Panc1 (cell line): ENCODE data around the gene PRMT5. TPM values are rescaled to one million over a fixed set of nuclear protein-coding genes. Genes with fewer than 3 reads are reported as not detected.

Experiments
- ATAC-seq: fragments of 200-7000 bp; cut with Tn5 transposase; 2 replicates; pipeline ENCODE4 v1.9.1; 2020; ENCODE audit warnings: mild to moderate bottlenecking, moderate library complexity
- BruUV-seq: library from RNA; stranded (reverse); fragments of 400-500 nt; replicated peaks from 2 replicates; lab custom pipeline; 2021; lab: Mats Ljungman, UMichigan
- CTCF ChIA-PET: fragments of 300-600 bp; sonication (Branson Sonifier 250); formaldehyde crosslinking; loops from one replicate; lab custom pipeline; 2022; ENCODE audit warnings: antibody characterized with exemption; lab: Charles Lee
- POLR2A ChIA-PET: fragments of 300-600 bp; sonication (Branson Sonifier 250); formaldehyde crosslinking; loops from one replicate; lab custom pipeline; 2022; ENCODE audit warnings: antibody characterized with exemption; lab: Charles Lee
- DNase-seq: peaks from one replicate; pipeline ENCODE4 v3.0.0-alpha.2; 2010; ENCODE audit warnings: low read depth, low spot score
- H3K27ac ChIP-seq: 2 replicates; pipeline ENCODE4 v1.5.1; 2011; ENCODE audit warnings: mild to moderate bottlenecking, low read length, inconsistent platforms
- H3K27me3 ChIP-seq: fragments of 200-500 bp; sonication (Bioruptor generic); 2 replicates; pipeline ENCODE4 v1.6.0; 2014; ENCODE audit warnings: low read length, inconsistent platforms; ENCODE audit not compliant: control insufficient read depth, insufficient read depth
- H3K36me3 ChIP-seq: fragments of 200-500 bp; sonication (Bioruptor generic); 2 replicates; pipeline ENCODE4 v1.5.1; 2014; ENCODE audit warnings: inconsistent platforms, mild to moderate bottlenecking, low read length, moderate library complexity; ENCODE audit not compliant: control insufficient read depth, insufficient read depth
- H3K4me1 ChIP-seq: 2 replicates; pipeline ENCODE4 v1.5.1; 2011; ENCODE audit warnings: inconsistent platforms, mild to moderate bottlenecking, low read length, moderate library complexity; ENCODE audit not compliant: control insufficient read depth, insufficient read depth
- H3K4me3 ChIP-seq, 2 experiments: 2 replicates each; pipeline ENCODE4 v1.5.1; 2011 to 2012; ENCODE audit warnings: low read depth in 2 of 2, low read length in 2 of 2, mild to moderate bottlenecking in 2 of 2, inconsistent platforms in 1 of 2, moderate library complexity in 1 of 2
- H3K9me3 ChIP-seq: fragments of 200-500 bp; sonication (Bioruptor generic); 2 replicates; pipeline ENCODE4 v1.5.1; 2014; ENCODE audit warnings: low read depth, mild to moderate bottlenecking, inconsistent platforms, low read length, moderate library complexity; ENCODE audit not compliant: control insufficient read depth, insufficient read depth
- CTCF ChIP-seq: fragments of 450-650 bp; IDR thresholded peaks from 2 replicates; pipeline ENCODE4 v1.5.1; 2017; ENCODE audit warnings: mild to moderate bottlenecking
- POLR2AphosphoS5 ChIP-seq: IDR thresholded peaks from 2 replicates; pipeline ENCODE4 v1.6.1; 2012; ENCODE audit warnings: mild to moderate bottlenecking, low read depth, low read length, moderate library complexity
- REST ChIP-seq, 2 experiments: IDR thresholded peaks; 2 replicates each; pipeline ENCODE4 v1.6.1; 2011 to 2012; ENCODE audit warnings: low read depth in 2 of 2, control low read depth in 1 of 2, low read length in 1 of 2, mild to moderate bottlenecking in 1 of 2, moderate library complexity in 1 of 2; ENCODE audit not compliant: insufficient read depth in 1 of 2
- SIN3A ChIP-seq: IDR thresholded peaks from 2 replicates; pipeline ENCODE4 v1.6.1; 2012; ENCODE audit warnings: low read depth, mild to moderate bottlenecking, low read length, moderate library complexity, borderline replicate concordance; ENCODE audit not compliant: insufficient read depth
- TCF7L2 ChIP-seq: IDR thresholded peaks from 2 replicates; pipeline ENCODE4 v1.6.1; 2011; ENCODE audit warnings: mild to moderate bottlenecking, low read depth, low read length, inconsistent platforms
- in situ Hi-C: cut with HindIII; loops from 2 replicates; pipeline ENCODE4 v1.10.0; 2016; ENCODE audit warnings: low sequenced_read_pairs, low pct_unique_long_range_greater_than_20kb
- intact Hi-C: fragments of 100-400 bp; cut with micrococcal nuclease; formaldehyde crosslinking; loops from one replicate; pipeline ENCODE4 v1.10.0; 2022; ENCODE audit not compliant: unreplicated experiment
- total RNA-seq: library from RNA; stranded (reverse); gene quantifications from one replicate; pipeline ENCODE4 v1.2.1, GENCODE V29; 2021; ENCODE audit not compliant: unreplicated experiment

The PRMT5 gene
- total RNA-seq, 1 experiment from 2014 or later = 108 TPM

- in situ Hi-C loops (no loop called here), intact Hi-C loops (no loop called here)
- DNase-seq (no peak), ATAC-seq (peak; percentile 85)
- BruUV-seq = no TSS peak
- Histone ChIP-seq H3K27me3 (no peaks in the 10 kb centered on the region), H3K36me3 (peaks cover 4% of the 10 kb centered on the region; the same call in 1 of the 2 replicates), H3K27ac (no peak overlapping the region), H3K9me3 (no peaks in the 10 kb centered on the region), H3K4me1 (no peaks in the 10 kb centered on the region), H3K4me3 (no peak overlapping the region)
- ChIA-PET CTCF (interaction anchor here (0.6 to 0.8 kb wide), 4 partner anchors 42 to 81 kb away, joined by 3 to 6 read pairs (median 4); no protein-coding TSS in a partner anchor), POLR2A (no interaction called here)
- peak; percentile 77 for TF ChIP-seq CTCF
- no peak for TF ChIP-seq POLR2AphosphoS5
- no peak for TF ChIP-seq SIN3A
Measured at GRCh38 chr14:22900081-22900799, 28.9 kb downstream of the PRMT5 start.

- ChIA-PET POLR2A (no interaction called here), CTCF (no interaction called here)
- no peak for TF ChIP-seq TCF7L2
- no peak for TF ChIP-seq REST (IDR thresholded peaks at IDR 0.05; ENCODE audit: insufficient read depth in 1 of 2, low read depth in 2 of 2, low read length in 1 of 2)
- TF ChIP-seq CTCF = no peak
- TF ChIP-seq POLR2AphosphoS5 = no peak
- TF ChIP-seq SIN3A = no peak
- Histone ChIP-seq H3K27ac (no peak overlapping the region), H3K27me3 (no peaks in the 10 kb centered on the region), H3K9me3 (no peaks in the 10 kb centered on the region), H3K4me3 (no peak overlapping the region), H3K4me1 (no peaks in the 10 kb centered on the region), H3K36me3 (peaks cover 4% of the 10 kb centered on the region; the same call in 1 of the 2 replicates)
- no TSS peak for BruUV-seq
- ATAC-seq = no peak
- in situ Hi-C loops (no loop called here), intact Hi-C loops (no loop called here)
- DNase-seq = no peak
Measured at GRCh38 chr14:22898302-22899090, 30.7 kb downstream of the PRMT5 start.
